ENCODE results near the gene CFAP119. TPM values are rescaled to one million over a fixed set of nuclear protein-coding genes. Genes with fewer than 3 reads are reported as not detected.

CFAP119 gene
- total RNA-seq, 1 experiment from 2014 or later = 1.1 TPM

DNA sequence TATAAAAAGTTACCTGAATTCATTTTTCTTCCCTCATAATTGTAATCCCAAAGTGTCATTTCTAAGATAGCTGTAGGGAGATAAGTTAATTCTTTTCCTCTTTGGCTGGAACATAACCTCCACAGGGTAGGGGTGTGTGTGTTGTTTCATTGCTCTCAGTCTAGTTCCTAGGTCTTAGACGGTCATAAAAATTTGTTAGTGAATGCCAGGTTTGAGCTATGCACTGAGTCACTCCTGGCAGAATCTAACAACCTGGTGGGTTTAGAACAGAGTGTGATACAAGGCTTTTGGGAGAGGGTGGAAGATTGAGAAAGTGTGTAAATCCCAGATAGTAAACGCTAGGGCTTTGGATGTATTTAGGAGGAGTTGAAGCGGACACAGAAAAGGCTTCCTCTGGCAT is 14.5 kb downstream of the CFAP119 start:
- Histone ChIP-seq H3K27me3 (replicated peaks) (no peaks in the 10 kb centered on the region), H3K36me3 (peaks cover 51% of the 10 kb centered on the region), H3K4me3 (no peak overlapping the region)

DNA sequence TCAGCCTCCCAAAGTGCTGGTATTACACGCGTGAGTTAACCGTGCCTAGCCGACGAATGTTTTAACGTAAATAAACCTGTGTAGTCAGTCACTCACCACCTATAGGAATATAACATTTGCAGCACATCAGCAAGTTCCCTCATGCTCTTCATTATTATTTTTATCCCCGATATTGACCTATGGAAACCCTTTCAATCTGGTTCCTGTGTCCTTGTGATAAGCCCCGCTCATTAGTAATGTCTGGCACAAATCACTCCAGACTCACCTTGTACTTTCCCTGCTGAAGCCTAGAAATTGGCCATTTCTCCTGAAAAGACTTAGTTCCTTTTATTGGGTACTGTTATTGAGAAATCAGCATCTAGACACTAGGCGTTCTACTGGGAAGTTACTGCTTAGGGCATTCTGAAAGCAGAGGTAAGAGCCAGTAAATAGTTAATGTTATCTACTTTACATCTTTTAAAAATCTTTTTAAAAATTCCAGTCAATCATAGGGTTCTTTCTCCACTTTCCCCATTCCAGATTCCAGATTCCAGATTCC is 15.2 kb downstream of the CFAP119 start:
- no peak overlapping the region for H3K27ac ChIP-seq

More for the DNA sequence above, 14.5 kb downstream of the CFAP119 start:
- peak in 1 of 2 experiments; percentile 21 for DNase-seq (ENCODE audit: low read depth in 1 of 2, low spot score in 2 of 2)
- Histone ChIP-seq H3K4me1 (replicated peaks) (peaks cover 10% of the 10 kb centered on the region), H3K9me3 (replicated peaks) (no peaks in the 10 kb centered on the region), H3K27ac (peak overlapping the region; percentile 50)

DNA sequence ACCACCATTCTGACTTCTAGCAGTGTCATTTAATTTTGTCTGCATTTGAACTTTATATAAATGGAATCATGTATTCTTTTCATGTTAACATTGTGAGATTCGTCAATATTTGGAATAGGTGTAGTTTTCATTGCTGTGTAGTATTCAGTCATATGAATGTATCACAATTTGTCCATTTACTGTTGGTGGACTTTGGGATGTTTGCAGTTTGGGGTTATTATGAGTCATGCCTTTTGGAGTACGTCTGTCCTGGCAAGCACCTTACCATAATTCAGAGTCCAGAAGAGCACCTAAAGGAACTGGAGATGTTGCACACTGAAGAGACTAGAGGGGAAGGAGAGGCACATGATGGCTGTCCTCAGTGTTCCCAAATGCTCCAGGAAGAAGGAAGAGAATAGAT is 16.8 kb downstream of the CFAP119 start:
- Histone ChIP-seq H3K27ac (no peak overlapping the region), H3K36me3 (peaks cover 50% of the 10 kb centered on the region), H3K27me3 (replicated peaks) (no peaks in the 10 kb centered on the region), H3K9me3 (replicated peaks) (no peaks in the 10 kb centered on the region), H3K4me1 (replicated peaks) (peaks cover 30% of the 10 kb centered on the region), H3K4me3 (no peak overlapping the region)
- no peak for DNase-seq (ENCODE audit: low read depth in 1 of 2, low spot score in 2 of 2)

More for the DNA sequence above, 15.2 kb downstream of the CFAP119 start:
- Histone ChIP-seq H3K27me3 (replicated peaks) (no peaks in the 10 kb centered on the region), H3K36me3 (peaks cover 53% of the 10 kb centered on the region), H3K4me3 (no peak overlapping the region), H3K9me3 (replicated peaks) (no peaks in the 10 kb centered on the region), H3K4me1 (replicated peaks) (peaks cover 14% of the 10 kb centered on the region)
- DNase-seq (ENCODE audit: low read depth in 1 of 2, low spot score in 2 of 2) = no peak

DNA sequence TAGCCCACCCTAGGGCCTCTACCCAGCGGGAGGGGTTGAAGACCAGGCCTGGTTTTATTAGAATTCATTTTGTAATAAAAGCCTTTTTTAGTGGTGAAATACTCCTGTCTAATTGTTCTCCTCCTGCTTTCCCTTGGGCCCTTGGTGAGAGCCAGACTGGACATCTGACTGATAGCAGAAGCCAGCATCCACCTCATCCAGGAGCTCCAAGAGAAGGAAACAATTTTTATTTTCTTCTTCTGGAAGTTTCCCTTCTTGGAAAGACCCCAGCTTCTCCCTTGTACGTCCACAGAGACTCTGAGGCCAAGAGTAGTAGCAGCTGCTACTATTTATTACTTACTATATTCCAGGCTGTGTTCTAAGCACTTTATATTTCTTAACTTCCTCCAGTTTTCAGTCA is 17.7 kb downstream of the CFAP119 start:
- Histone ChIP-seq H3K27me3 (replicated peaks) (no peaks in the 10 kb centered on the region), H3K27ac (no peak overlapping the region), H3K4me3 (no peak overlapping the region), H3K9me3 (replicated peaks) (no peaks in the 10 kb centered on the region), H3K4me1 (replicated peaks) (peaks cover 31% of the 10 kb centered on the region), H3K36me3 (peaks cover 48% of the 10 kb centered on the region)
- DNase-seq (ENCODE audit: low read depth in 1 of 2, low spot score in 2 of 2) = no peak

DNA sequence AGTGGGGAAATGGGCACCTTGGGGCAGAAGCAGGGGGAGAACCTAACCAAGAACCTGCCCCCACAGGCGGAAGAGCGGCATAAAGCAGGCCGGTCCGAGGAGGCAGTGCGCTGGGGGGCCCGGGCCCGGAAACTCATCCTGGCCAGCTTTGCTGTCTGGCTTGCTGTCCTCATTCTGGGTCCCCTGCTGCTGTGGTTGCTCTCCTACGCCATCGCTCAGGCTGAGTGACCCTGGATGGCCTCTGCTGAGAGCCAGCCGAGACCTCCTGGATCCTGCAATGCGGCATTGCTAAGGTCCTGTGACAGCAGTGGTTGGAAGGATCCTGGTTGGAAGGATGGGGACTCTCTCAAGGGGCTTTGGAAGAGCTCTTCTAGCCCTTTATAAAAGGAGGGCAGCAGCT is 18.1 kb downstream of the CFAP119 start:
- no peak overlapping the region for H3K27ac ChIP-seq
- no peaks in the 10 kb centered on the region for H3K9me3 ChIP-seq (replicated peaks)
- no peaks in the 10 kb centered on the region for H3K27me3 ChIP-seq (replicated peaks)
- no peak overlapping the region for H3K4me3 ChIP-seq
- DNase-seq (ENCODE audit: low read depth in 1 of 2, low spot score in 2 of 2) = no peak
- H3K36me3 ChIP-seq = peaks cover 52% of the 10 kb centered on the region
- peaks cover 30% of the 10 kb centered on the region for H3K4me1 ChIP-seq (replicated peaks)

DNA sequence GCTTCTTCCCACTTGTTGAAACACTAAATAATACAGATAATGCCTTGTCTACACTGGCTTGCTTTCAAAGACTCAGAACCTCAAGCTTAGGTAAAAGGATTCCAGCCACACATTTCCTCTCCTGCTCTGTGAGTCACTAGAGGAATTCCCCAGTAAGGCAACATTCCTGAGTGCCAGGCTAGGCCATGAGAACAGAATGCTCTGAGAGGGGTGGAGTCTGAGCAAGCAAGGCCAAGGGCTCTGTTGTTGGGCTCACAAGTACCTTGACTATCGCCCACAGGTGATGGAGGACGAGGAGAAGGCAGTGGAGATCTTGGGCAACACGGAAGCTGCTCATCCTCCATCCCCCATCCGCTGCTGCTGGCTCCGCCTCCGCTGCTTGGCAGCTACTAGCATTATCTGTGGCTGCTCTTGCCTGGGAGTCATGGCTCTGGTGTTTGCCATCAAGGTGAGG is 20.4 kb downstream of the CFAP119 start:
- Histone ChIP-seq H3K9me3 (replicated peaks) (no peaks in the 10 kb centered on the region), H3K27ac (peak overlapping the region; percentile 68), H3K4me1 (replicated peaks) (peaks cover 24% of the 10 kb centered on the region), H3K36me3 (peaks cover 74% of the 10 kb centered on the region), H3K4me3 (no peak overlapping the region), H3K27me3 (replicated peaks) (no peaks in the 10 kb centered on the region)
- DNase-seq (ENCODE audit: low read depth in 1 of 2, low spot score in 2 of 2) = peak; percentile 73 to 81

DNA sequence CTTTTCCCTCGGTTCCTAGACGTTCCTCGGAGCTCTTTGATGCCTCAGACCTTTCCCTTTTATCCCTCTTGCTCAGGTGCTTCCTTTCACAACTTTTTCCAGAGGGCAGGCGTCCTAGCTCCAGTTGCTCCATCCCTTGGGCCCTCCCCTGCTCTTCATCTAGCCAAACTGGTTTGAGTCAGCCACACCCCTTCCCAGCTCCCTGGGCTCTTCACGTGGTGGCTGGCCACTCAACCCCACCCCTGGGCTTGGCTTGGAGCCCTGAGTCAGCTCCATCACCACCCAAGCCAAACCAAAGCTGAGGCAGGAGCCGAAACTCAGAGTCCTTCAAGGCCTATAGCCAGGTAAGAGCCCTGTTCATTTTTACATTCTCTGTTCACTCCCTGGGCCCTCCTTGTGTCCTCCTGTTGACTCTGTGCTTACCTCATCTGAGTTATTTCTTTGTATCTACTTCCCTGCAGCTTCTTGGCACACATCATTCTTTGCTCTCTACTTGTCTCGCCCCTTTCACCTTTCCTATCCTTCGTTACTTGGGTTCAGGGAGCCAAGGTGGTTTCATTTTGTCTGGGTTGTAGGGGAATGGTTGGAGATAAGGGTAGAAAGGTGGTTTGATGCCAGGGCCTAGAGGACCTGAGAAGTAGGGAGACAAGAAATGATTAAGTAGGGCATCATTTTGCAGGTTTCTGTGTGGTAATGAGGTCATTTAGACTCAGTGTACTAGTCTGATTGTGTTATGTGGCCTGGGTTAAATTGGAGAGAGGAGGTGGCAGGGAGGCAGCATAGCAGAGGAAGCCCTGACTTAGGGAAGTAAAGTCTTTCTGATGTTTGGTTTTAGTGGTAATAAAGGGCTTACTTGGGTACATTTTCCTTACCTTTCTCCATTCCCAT is 21.3 kb downstream of the CFAP119 start:
- H3K4me3 ChIP-seq = no peak overlapping the region
- no peaks in the 10 kb centered on the region for H3K9me3 ChIP-seq (replicated peaks)
- no peaks in the 10 kb centered on the region for H3K27me3 ChIP-seq (replicated peaks)
- peak; percentile 28 to 67 for DNase-seq (ENCODE audit: low read depth in 1 of 2, low spot score in 2 of 2)
- peak overlapping the region; percentile 68 for H3K27ac ChIP-seq
- H3K36me3 ChIP-seq = peaks cover 83% of the 10 kb centered on the region
- peaks cover 24% of the 10 kb centered on the region for H3K4me1 ChIP-seq (replicated peaks)

DNA sequence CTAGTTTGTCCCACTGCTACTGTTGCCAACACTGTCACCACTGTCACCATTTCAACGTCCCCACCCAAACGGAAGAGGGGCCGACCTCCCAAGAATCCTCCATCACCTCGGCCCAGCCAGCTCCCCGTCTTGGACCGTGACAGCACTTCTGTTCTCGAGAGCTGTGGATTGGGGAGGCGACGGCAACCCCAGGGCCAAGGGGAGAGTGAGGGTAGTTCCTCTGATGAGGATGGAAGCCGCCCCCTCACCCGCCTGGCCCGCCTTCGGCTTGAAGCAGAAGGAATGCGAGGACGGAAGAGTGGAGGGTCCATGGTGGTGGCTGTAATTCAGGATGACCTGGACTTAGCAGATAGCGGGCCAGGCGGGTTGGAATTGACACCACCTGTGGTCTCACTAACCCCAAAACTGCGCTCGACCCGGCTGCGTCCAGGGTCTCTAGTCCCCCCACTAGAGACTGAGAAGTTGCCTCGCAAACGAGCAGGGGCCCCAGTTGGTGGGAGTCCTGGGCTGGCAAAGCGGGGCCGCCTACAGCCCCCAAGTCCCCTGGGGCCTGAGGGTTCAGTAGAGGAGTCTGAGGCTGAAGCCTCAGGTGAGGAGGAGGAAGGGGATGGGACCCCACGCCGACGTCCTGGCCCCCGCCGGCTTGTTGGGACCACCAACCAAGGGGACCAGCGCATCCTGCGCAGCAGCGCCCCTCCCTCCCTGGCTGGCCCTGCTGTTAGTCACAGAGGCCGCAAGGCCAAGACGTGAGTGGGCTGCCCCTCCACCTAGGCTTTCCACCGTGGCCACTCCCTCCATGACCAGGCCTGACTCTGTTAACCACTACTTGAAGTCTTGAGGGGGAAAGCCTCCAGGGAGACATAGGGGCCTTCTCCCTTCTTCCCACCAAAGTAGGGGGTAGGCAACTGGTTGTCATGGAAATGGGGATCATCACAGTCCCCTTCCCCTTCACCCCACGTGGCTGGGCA is 22.6 kb downstream of the CFAP119 start:
- Histone ChIP-seq H3K9me3 (replicated peaks) (no peaks in the 10 kb centered on the region), H3K36me3 (peaks cover 85% of the 10 kb centered on the region), H3K4me1 (replicated peaks) (peaks cover 24% of the 10 kb centered on the region), H3K4me3 (no peak overlapping the region), H3K27ac (no peak overlapping the region), H3K27me3 (replicated peaks) (no peaks in the 10 kb centered on the region)
- DNase-seq (ENCODE audit: low read depth in 1 of 2, low spot score in 2 of 2) = no peak

DNA sequence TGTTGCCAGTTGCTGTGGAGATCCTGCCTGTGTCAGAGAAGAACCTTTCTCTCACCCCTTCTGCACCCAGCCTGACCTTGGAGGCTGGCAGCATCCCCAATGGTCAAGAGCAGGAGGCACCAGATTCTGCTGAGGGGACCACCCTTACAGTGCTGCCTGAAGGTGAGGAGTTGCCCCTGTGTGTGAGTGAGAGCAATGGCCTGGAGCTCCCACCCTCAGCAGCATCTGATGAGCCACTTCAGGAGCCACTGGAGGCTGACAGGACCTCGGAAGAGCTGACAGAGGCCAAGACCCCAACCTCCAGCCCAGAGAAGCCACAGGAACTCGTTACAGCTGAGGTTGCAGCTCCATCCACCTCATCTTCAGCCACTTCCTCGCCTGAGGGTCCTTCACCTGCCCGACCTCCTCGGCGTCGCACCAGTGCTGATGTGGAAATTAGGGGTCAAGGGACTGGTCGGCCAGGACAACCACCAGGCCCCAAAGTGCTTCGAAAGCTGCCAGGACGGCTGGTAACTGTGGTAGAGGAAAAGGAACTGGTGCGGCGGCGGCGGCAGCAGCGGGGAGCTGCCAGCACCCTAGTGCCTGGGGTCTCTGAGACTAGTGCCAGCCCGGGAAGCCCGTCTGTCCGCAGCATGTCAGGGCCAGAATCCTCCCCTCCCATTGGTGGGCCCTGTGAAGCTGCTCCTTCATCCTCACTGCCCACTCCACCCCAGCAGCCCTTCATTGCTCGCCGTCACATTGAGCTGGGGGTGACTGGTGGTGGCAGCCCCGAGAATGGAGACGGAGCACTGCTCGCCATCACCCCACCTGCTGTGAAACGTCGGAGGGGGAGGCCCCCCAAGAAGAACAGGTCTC is 23.8 kb downstream of the CFAP119 start:
- no peak overlapping the region for H3K4me3 ChIP-seq
- peaks cover 90% of the 10 kb centered on the region for H3K36me3 ChIP-seq

DNA sequence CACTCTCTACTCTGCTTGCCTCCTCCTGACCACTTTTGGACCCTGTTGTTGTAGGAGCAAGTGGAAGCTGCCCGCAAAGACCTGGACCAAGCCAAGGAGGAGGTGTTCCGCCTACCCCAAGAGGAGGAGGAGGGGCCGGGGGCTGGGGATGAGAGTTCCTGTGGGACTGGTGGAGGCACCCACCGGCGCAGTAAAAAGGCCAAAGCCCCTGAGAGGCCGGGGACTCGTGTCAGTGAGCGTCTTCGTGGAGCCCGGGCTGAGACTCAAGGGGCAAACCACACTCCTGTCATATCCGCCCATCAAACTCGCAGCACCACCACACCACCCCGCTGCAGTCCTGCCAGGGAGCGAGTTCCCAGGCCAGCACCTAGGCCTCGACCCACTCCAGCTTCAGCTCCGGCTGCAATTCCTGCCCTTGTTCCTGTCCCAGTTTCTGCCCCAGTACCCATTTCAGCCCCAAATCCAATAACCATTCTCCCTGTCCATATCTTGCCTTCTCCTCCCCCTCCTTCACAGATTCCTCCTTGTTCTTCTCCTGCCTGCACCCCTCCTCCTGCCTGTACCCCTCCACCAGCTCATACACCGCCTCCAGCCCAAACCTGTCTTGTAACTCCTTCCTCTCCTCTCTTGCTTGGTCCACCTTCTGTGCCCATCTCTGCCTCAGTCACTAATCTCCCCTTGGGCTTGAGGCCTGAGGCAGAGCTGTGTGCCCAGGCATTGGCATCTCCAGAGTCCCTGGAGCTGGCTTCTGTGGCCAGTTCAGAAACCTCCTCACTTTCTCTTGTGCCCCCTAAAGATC is 24.7 kb downstream of the CFAP119 start:
- no peak for DNase-seq (ENCODE audit: low read depth in 1 of 2, low spot score in 2 of 2)
- no peaks in the 10 kb centered on the region for H3K27me3 ChIP-seq (replicated peaks)
- H3K9me3 ChIP-seq (replicated peaks) = no peaks in the 10 kb centered on the region
- no peak overlapping the region for H3K4me3 ChIP-seq
- peaks cover 89% of the 10 kb centered on the region for H3K36me3 ChIP-seq
- H3K27ac ChIP-seq = no peak overlapping the region
- H3K4me1 ChIP-seq (replicated peaks) = peaks cover 24% of the 10 kb centered on the region

More for the DNA sequence above, 23.8 kb downstream of the CFAP119 start:
- Histone ChIP-seq H3K27me3 (replicated peaks) (no peaks in the 10 kb centered on the region), H3K4me1 (replicated peaks) (peaks cover 24% of the 10 kb centered on the region), H3K9me3 (replicated peaks) (no peaks in the 10 kb centered on the region), H3K27ac (no peak overlapping the region)
- no peak for DNase-seq (ENCODE audit: low read depth in 1 of 2, low spot score in 2 of 2)

DNA sequence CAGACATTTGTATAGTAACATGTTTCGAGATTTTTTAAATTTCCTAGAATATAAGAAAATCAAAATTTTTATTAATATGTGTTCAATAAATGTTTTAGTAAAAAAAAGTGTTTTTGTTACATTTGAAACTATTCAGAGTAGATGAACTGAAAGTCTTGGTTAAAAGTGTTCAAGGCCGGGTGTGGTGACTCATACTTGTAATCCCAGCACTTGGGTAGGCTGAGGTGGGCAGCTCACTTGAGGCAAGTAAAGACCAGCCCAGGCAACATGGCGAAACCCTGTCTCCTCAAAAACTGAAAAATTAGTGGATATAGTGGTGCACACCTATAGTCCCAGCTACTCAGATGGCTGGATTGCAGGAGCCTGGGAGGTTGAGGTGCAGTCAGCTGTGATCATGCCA is 30.5 kb downstream of the CFAP119 start:
- no peaks in the 10 kb centered on the region for H3K27me3 ChIP-seq (replicated peaks)
- H3K4me1 ChIP-seq (replicated peaks) = no peaks in the 10 kb centered on the region
- peaks cover 96% of the 10 kb centered on the region for H3K36me3 ChIP-seq
- H3K27ac ChIP-seq = no peak overlapping the region
- no peaks in the 10 kb centered on the region for H3K9me3 ChIP-seq (replicated peaks)
- H3K4me3 ChIP-seq = no peak overlapping the region
- no peak for DNase-seq (ENCODE audit: low read depth in 1 of 2, low spot score in 2 of 2)

DNA sequence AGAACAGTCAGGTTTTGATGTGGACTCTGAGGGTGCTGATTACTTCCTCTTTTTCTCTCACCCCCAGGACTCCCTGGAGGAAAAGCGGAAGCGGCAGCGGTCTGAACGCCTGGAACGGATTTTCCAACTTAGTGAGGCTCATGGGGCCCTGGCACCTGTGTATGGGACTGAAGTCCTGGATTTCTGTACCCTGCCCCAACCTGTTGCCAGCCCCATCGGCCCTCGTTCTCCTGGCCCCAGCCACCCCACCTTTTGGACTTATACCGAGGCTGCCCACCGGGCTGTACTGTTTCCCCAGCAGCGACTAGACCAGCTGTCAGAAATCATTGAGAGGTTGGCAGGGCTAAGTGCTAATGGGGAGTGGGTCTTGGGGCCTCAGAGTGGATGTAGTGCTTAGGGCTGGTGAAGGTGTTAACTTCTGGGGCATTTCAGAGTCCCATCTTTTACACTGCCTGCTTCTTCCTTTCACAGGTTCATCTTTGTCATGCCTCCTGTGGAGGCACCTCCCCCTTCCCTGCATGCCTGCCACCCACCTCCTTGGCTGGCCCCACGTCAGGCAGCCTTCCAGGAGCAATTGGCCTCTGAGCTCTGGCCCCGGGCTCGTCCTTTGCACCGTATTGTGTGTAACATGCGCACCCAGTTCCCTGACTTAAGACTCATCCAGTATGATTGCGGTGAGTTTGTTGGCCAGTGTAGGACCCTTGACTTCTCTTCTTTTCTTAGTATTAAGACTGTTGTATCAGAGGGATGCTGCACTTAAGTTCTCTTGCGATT is 32.8 kb downstream of the CFAP119 start:
- DNase-seq (ENCODE audit: low read depth in 1 of 2, low spot score in 2 of 2) = no peak
- peaks cover 97% of the 10 kb centered on the region for H3K36me3 ChIP-seq
- H3K4me1 ChIP-seq (replicated peaks) = no peaks in the 10 kb centered on the region
- H3K27ac ChIP-seq = no peak overlapping the region
- H3K9me3 ChIP-seq (replicated peaks) = no peaks in the 10 kb centered on the region
- H3K27me3 ChIP-seq (replicated peaks) = no peaks in the 10 kb centered on the region
- H3K4me3 ChIP-seq = no peak overlapping the region

Measured in SJSA1 (cell line).